ENCODE measurements around the gene ZSWIM6.
A peak's percentile ranks its signal among the peaks of the same experiment; 100 is the strongest.
"Not testable (repeated sequence)": the region's sequence is repeated elsewhere in the genome, so short reads cannot be mapped to it uniquely, and the experiment has no call there.

ZSWIM6 gene

GRCh38 chr5:61366497-61367240, 34.6 kb downstream of the ZSWIM6 start:
- no peak for DNase-seq

DNA sequence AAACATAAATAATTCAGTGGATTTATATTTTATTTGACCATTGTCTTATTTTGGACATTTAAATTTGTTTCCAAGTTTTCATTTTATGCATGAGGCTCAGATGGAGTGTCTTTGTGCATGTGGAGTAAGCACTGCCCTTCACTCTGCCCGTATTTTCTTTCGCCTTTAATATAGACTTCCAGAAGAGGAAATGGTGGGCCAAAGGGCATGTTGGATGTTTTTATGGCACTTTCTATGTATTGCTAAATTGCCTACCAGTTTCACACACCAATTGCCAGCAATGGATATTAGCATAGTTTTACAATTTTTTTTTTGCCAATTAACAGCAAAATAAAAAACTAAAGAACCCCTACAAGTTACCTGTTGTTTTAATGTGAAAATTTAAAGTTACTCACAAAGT, 38.4 kb downstream of the ZSWIM6 start:
- DNase-seq: no peak

DNA sequence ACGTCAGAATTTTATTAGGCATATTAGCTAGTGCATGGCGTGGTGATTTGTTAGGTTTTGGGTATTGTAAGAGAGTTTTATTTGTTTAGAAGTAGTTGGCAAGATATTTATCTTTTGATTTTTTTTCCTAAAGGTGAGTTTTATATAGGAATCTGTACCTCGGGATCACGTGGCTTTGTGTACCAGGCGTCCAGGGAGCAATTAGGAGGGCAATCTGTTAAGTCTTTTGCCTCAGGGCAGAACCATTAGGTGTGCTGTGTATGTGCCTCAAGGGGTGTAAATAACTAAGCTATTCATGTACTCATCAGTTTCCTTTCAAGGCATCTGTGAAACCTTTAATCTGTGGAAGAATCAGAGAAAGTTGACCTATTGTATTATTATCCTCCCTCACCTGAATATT, 39.4 kb downstream of the ZSWIM6 start:
- DNase-seq: no peak

GRCh38 chr5:61379677-61380076, 47.6 kb downstream of the ZSWIM6 start:
- no peak for DNase-seq

GRCh38 chr5:61381968-61382367, 49.9 kb downstream of the ZSWIM6 start:
- no peak for DNase-seq

DNA sequence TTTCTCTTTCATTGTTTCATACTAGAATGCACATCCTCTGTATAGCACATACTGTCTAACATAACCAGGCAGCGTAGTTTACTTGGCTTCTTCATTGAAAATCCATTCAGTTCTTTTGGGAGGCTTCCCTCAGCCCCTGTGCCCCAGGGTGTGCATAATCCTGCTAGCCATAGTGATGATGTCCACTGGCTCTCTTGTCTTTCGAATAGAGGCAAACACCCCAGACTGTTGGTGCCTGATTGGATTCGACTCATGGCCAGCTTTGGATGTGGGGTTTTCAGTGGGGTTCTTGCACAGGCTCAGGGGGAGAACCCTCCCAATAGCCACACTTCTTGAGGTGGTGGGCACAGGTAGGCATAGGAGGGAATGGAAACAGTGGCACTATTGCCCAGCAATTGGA, 53.6 kb downstream of the ZSWIM6 start:
- DNase-seq: no peak

DNA sequence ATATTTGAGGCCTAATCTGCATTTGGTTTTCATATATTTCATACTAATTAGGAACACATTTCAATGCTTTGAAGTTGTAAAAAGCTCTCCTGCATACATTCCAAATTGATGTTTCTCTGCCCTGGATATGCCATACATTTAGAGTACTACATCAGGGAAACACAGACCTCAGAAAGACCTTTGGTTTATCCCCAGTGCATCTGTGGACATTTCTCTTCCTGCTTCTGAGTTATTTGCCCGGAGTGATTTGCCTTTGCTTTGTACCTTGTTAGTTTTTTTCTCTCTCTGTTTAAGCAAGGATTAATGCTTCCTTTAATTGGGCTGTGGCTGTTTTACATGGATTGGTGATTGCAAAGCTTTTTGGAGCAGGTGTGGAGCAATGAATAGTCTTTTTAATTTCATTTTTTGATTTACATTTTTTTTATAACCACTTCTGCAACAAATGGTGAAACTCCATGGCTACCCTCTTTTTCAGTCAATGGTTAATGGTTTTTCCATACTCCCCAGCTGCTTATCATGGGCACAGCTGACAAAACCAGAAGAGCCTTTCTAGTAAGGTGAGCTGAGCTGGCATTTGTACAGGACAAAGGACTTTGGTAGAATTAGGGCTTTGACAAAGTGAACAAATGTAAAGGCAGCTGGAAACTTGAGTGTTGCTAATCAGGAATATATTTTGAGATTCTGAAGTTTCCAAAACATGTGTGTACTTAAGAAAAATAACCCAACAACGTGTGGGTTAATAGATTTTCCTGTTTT, 54.2 kb downstream of the ZSWIM6 start:
- DNase-seq: no peak

DNA sequence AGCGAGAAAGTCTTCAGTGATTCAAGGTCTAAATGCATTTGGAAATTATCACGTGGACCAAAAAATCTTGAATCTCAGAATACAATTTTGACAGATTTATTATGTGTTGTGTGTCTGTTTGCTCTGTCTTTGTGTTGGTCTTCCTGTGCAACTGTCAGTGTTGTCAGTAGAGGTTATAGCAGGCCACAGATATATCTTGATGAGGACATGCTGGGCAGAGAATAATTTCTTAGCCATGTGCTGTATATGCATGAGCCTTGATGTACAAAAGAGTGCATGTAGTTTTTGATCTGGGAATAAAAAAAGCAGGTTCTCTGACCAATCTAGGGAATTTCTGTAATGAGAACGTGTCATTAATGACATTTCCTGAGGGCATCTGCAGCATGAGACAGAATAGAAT, 57.6 kb downstream of the ZSWIM6 start:
- DNase-seq: no peak

GRCh38 chr5:61394078-61394704, 62.1 kb downstream of the ZSWIM6 start:
- no peak for DNase-seq

DNA sequence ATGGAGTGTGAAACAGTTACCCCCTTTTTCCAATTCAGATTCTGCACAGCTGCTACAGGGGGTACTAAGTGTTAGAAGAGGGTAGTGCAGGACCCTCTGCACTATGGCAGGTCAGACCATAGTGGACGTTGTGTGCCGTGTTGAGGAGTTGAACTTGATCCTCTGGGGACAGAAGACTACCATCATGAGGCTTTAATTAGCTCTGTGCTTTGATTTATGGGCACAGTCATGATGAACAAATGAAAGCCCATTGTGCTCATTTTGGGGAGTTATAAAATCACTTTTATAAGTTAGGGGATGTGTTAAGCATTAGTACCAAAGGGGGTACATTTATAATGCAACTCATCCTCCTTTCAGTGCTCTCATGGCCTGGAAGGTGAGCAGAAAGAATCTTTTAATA, 62.7 kb downstream of the ZSWIM6 start:
- no peak for DNase-seq

DNA sequence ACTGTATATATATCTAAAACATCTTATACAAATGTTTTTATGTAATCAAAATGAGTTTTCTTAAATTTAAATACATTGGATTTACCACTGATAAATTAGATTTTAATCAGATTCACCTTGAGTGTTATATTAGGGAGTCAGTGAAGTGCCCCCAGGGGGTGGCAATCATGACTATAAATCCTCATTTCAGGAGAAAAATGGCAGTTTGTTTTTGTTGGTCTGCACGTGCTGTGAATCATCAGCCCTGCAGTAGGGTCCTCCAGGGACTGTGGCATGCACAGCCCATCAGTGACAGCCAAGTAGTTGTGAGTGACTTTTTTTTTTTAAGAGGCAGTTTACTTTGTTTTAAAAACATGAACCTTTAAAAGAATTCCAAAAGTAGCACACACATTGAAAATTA, 65.2 kb downstream of the ZSWIM6 start:
- no peak for DNase-seq

- DNase-seq: no peak
Measured at GRCh38 chr5:61397937-61398336, 65.9 kb downstream of the ZSWIM6 start.

DNA sequence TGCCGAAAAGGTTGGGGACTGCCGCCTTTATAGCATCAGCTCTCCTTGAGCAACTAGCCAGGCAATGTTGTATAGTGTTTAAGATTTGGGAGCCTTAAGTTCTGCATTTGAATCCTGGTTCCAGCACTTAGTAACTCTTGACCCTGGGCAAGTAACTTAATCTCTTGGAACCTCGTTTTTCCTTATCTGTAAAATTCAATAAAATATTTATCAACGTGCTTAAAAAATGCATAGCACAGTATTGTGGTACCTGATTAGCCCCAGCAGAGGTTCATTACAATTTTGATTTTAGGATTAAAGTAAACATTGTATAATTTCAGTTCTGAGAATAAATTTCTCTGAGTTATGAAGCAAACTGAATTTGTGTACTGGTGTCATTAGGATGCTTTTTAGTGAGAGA, 66.4 kb downstream of the ZSWIM6 start:
- DNase-seq: no peak

DNA sequence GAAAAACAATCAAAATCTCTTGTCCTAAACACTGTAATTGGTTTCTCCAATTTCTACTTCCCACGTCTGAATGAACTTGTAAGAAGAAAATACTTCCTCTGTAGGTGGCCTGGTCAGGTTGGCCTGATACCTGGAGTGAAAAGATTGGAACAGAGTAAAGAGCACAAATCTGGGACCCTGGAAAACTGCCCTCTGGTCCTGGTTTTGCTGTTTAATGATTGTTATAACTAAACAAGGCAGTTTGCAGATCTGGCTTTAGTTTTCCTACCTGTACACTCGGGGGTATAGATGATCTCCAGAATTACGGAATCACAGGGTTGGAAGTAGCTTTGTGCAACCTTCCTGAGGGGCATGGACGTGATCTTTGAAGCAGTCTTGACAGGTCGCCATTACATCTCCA, 67.6 kb downstream of the ZSWIM6 start:
- DNase-seq: no peak

DNA sequence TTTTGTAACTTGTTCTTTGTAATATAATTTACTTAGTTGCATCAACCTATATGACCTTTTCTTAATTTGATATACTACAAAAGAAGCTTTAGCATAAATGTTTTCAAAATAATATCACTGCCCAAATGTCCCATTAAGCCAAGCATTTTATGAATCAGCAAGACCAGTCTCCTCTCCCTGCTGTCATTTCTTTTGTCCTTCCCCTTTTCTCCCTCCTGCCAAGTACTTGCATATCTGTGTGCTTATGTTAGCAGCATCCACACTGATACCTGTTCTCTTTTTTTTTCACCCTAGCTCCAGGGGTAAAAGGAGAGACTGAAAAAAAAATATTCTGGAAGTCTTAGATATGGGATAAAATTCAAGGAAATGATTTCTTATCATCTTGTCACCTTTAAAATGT, 69.7 kb downstream of the ZSWIM6 start:
- peak; percentile 47 for DNase-seq

GRCh38 chr5:61402244-61402823, 70.3 kb downstream of the ZSWIM6 start:
- no peak for DNase-seq

GRCh38 chr5:61402970-61403900, 71.2 kb downstream of the ZSWIM6 start:
- no peak for DNase-seq

- DNase-seq: no peak
Measured at GRCh38 chr5:61405511-61406295, 73.6 kb downstream of the ZSWIM6 start.

DNA sequence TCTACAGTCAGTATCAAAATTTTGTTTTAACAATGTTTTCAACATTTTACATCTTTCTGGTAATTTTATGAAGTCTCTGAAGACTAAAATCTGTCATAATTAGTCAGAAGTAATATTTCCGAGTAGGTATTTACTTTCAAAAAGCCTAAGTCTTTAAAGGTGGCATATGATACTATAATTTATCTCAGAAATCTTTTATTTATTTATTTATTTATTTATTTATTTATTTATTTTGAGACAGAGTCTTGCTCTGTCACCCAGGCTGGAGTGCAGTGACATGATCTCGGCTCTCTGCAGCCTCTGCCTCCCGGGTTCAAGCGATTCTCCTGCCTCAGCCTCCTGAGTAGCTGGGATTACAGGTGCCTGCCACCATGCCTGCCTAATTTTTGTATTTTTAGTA, 74.4 kb downstream of the ZSWIM6 start:
- DNase-seq: not testable (repeated sequence)

DNA sequence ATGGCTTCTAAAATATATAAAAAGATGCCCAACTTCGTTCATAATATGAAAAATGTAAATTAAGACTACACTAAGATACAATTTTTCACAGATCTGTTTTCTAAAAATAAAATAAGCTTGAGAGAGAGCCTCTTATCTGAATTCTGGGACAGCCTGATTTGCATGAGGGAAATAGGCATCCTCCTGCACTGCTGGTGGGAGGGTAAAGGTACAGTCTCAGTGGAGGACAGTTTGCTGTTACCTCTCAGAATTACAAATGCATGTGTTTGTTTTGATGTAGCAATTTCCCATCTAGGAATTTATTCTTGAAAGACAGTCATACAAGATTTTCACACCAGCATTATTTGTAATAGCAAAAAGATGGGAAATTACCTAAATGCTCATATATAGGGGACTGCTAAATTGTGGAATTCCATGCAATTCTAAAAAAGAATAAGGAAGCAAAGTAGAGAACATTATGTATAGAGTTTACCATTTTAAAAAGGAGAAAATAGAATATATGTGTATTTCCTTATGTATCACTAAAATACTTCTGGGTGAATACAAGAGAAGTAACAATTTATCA, 75.7 kb downstream of the ZSWIM6 start:
- DNase-seq: no peak

- DNase-seq: peak; percentile 100
Measured at GRCh38 chr5:61408476-61409168, 76.6 kb downstream of the ZSWIM6 start.
